ENCODE measurements around the gene RAB7A.
"Not testable (repeated sequence)": the region's sequence is repeated elsewhere in the genome, so short reads cannot be mapped to it uniquely, and the experiment has no call there.

RAB7A gene

DNA sequence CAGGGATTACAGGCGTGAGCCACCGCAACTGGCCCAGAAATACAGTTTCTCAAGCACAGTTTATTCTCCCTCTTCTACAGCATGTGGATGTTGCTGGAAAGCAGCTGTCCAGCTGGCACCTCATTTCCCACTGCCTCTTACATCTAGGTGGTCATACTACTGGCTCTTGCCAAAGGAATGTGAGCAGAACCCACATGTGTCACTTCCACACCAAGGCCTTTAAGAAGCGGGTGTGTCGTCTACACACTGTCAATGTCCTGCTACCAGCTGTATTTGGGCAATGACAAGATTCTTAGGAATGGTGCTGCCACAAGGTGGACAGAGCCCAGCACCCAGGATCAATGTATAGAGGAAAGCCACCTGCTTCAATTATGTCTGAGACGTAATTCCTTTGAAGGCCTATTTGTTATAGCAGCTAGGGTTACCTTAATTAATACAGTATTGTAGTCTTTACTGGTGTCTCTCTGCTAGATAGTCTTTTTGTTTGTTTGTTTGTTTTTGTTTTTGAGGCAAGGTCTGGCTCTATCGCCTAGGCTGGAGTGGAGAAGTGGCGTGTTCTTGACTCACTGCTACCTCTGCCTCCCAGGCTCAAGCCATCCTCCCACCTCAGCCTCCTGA lies 15.1 kb upstream of the RAB7A start:
- H3K27me3 ChIP-seq (ENCODE audit: control insufficient read depth, insufficient read depth, low read length, poor library complexity, severe bottlenecking): no peaks in the 10 kb centered on the region
- H3K27ac ChIP-seq (ENCODE audit: insufficient read depth, low read depth, low read length, poor library complexity, severe bottlenecking): no peak overlapping the region
- 97% methylated on average over 7 of the region's 7 CpGs for WGBS, 2 experiments
- no peaks in the 10 kb centered on the region for H3K4me1 ChIP-seq (ENCODE audit: control insufficient read depth, insufficient read depth, low read length)
- no peaks in the 10 kb centered on the region for H3K9me3 ChIP-seq (ENCODE audit: control insufficient read depth, low read length)
- H3K4me3 ChIP-seq (ENCODE audit: insufficient read depth, low read depth, low read length): no peak overlapping the region
- no peaks in the 10 kb centered on the region for H3K36me3 ChIP-seq (ENCODE audit: control insufficient read depth, insufficient read depth, low read length)

DNA sequence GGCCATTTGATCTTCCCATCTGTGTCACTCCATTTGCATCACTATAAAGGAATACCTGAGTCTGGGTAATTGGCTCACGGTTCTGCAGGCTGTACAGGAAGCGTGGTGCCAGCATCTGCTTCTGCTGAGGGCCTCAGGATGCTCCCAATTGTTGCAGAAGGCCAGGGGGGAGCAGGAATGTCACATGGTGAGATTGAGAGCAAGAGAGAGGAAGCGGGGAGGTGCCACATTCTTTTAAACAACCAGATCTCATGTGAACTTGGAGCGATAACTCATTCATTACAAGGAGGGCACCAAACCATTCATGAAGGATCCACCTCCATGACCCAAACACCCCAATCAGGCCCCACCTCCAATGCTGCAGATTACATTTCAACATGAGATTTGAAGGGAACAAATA lies 13.1 kb upstream of the RAB7A start:
- H3K4me1 ChIP-seq (ENCODE audit: control insufficient read depth, insufficient read depth, low read length): no peaks in the 10 kb centered on the region

DNA sequence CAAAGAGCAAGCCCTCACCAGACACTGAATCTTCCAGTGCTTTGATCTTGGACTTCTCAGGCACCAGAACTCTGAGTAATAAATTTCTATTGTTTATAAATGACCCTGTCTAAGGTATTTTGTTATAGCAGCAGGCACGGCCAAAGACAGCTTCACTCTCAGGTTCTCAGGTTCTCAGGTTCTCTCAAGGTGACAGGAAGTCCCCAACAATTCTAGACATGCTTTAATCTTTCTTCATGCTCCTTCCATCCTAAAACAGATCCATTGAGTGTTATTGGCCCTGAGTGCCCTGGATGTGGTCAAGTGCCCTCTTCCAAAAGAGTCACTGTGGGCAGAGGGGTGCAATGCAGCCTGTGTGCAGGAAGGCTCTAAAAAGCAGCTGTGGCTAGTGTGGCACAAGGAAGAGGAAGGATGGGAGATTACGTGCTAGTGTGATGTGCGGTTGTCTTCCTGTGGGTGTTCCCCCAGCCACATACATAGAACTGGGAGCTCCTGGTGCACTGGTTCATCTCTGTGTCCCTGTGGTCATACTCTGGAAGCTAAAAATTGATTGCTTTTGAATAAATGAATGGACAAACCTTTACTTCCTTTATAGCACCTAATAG lies 11.0 kb upstream of the RAB7A start:
- no peaks in the 10 kb centered on the region for H3K4me1 ChIP-seq (ENCODE audit: control insufficient read depth, insufficient read depth, low read length)
- 88 to 92% methylated on average over 3 of the region's 3 CpGs for WGBS, 2 experiments

More for the DNA sequence above, 13.1 kb upstream of the RAB7A start:
- Histone ChIP-seq H3K27me3 (ENCODE audit: control insufficient read depth, insufficient read depth, low read length, poor library complexity, severe bottlenecking) (no peaks in the 10 kb centered on the region), H3K27ac (ENCODE audit: insufficient read depth, low read depth, low read length, poor library complexity, severe bottlenecking) (no peak overlapping the region), H3K36me3 (ENCODE audit: control insufficient read depth, insufficient read depth, low read length) (no peaks in the 10 kb centered on the region), H3K9me3 (ENCODE audit: control insufficient read depth, low read length) (no peaks in the 10 kb centered on the region), H3K4me3 (ENCODE audit: insufficient read depth, low read depth, low read length) (no peak overlapping the region)
- 75 to 84% methylated on average over 4 of the region's 4 CpGs for WGBS, 2 experiments

DNA sequence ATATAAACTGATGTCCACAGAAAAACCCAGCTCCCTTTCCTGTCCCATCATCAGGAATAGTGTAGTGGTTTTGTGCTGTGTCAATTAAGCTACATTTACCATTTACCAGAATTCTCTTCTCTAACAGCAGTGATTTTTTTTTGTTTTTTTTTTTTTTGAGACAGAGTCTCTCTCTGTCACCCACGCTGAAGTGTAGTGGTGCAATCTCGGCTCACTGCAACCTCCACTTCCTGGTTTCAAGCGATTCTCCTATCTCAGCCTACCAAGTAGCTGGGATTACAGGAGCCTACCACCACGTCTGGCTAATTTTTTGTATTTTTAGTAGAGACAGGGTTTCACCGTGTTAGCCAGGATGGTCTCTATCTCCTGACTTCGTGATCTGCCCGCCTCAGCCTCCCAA lies 7.1 kb upstream of the RAB7A start:
- H3K9me3 ChIP-seq (ENCODE audit: control insufficient read depth, low read length); H3K4me1 ChIP-seq (ENCODE audit: control insufficient read depth, insufficient read depth, low read length); H3K36me3 ChIP-seq (ENCODE audit: control insufficient read depth, insufficient read depth, low read length); H3K4me3 ChIP-seq (ENCODE audit: insufficient read depth, low read depth, low read length); H3K27ac ChIP-seq (ENCODE audit: insufficient read depth, low read depth, low read length, poor library complexity, severe bottlenecking); H3K27me3 ChIP-seq (ENCODE audit: control insufficient read depth, insufficient read depth, low read length, poor library complexity, severe bottlenecking): not testable (repeated sequence)
- 94 to 95% methylated on average over 7 of the region's 7 CpGs for WGBS, 2 experiments

More for the DNA sequence above, 11.0 kb upstream of the RAB7A start:
- Histone ChIP-seq H3K27ac (ENCODE audit: insufficient read depth, low read depth, low read length, poor library complexity, severe bottlenecking) (no peak overlapping the region), H3K27me3 (ENCODE audit: control insufficient read depth, insufficient read depth, low read length, poor library complexity, severe bottlenecking) (no peaks in the 10 kb centered on the region), H3K4me3 (ENCODE audit: insufficient read depth, low read depth, low read length) (no peak overlapping the region), H3K36me3 (ENCODE audit: control insufficient read depth, insufficient read depth, low read length) (no peaks in the 10 kb centered on the region), H3K9me3 (ENCODE audit: control insufficient read depth, low read length) (no peaks in the 10 kb centered on the region)

DNA sequence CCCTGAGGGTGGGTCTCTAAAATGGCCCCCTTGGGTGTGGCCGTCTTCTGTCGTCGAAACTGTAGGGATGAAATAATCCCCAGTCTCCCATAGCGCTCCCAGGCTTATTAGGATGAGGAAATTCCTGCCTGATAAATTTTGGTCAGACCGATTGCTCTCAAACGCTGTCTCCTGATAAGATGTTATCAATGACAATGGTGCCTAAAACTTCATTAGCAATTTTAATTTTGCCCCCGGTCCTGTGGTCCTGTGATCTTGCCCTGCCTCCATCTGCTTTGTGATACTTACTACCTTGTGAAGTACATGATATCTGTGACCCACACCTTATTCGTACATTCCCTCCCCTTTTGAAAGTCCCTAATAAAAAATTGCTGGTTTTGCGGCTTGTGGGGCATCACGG lies 5.1 kb upstream of the RAB7A start:
- no peak overlapping the region for H3K27ac ChIP-seq (ENCODE audit: insufficient read depth, low read depth, low read length, poor library complexity, severe bottlenecking)
- no peaks in the 10 kb centered on the region for H3K36me3 ChIP-seq (ENCODE audit: control insufficient read depth, insufficient read depth, low read length)
- no peaks in the 10 kb centered on the region for H3K27me3 ChIP-seq (ENCODE audit: control insufficient read depth, insufficient read depth, low read length, poor library complexity, severe bottlenecking)
- WGBS, 2 experiments: 34 to 35% methylated on average over 10 of the region's 10 CpGs
- H3K9me3 ChIP-seq (ENCODE audit: control insufficient read depth, low read length): no peaks in the 10 kb centered on the region
- H3K4me3 ChIP-seq (ENCODE audit: insufficient read depth, low read depth, low read length): no peak overlapping the region
- no peaks in the 10 kb centered on the region for H3K4me1 ChIP-seq (ENCODE audit: control insufficient read depth, insufficient read depth, low read length)

DNA sequence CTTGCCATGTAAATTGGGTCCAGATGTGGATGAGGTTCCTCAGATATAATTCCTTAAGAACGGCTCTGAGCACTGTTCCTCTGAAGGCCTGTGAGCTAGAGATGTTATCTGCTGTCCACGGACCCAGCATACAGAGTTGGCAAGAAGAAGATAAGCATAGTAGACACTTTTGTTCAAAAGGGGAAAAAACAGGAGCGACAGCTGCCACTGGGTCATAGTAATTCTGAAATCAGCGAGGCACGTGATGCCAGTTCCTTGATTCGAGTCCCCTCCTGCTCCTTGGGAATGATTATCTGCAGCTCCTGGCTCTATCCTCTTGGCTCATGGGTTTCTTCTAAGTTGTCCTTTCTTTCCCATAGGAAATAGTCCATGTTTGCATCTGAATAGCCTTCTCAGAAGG lies 2.5 kb upstream of the RAB7A start:
- WGBS, 2 experiments: 85 to 90% methylated on average over 6 of the region's 6 CpGs
- Histone ChIP-seq H3K4me1 (ENCODE audit: control insufficient read depth, insufficient read depth, low read length) (peaks cover 8% of the 10 kb centered on the region), H3K9me3 (ENCODE audit: control insufficient read depth, low read length) (no peaks in the 10 kb centered on the region), H3K36me3 (ENCODE audit: control insufficient read depth, insufficient read depth, low read length) (no peaks in the 10 kb centered on the region), H3K4me3 (ENCODE audit: insufficient read depth, low read depth, low read length) (no peak overlapping the region), H3K27me3 (ENCODE audit: control insufficient read depth, insufficient read depth, low read length, poor library complexity, severe bottlenecking) (no peaks in the 10 kb centered on the region), H3K27ac (ENCODE audit: insufficient read depth, low read depth, low read length, poor library complexity, severe bottlenecking) (no peak overlapping the region)

DNA sequence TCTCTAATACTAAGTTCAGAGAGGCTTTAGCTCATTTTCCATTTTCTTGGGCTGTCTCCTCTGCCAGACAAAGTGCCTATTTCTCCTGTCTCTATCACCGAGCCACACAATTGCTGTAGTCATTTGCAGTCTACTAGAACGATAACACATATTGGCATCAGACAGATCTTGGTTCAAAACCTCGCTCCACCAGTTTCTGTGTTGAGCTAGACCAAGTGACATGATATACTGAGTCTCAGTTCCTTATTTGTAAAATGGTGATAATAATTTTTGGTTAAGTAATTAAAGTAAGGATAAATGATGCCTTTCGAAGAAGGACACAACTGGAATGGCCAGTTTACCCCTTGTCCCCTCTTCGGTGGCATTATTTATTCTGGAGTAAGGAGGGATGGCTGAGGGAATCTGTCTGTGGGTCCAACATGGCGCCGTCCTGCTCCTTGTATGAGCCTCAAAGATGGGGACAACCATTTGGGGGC lies 398 bp upstream of the RAB7A start:
- Histone ChIP-seq H3K36me3 (ENCODE audit: control insufficient read depth, insufficient read depth, low read length) (no peaks in the 10 kb centered on the region), H3K27ac (ENCODE audit: insufficient read depth, low read depth, low read length, poor library complexity, severe bottlenecking) (no peak overlapping the region), H3K4me3 (ENCODE audit: insufficient read depth, low read depth, low read length) (peak overlapping the region; percentile 98), H3K9me3 (ENCODE audit: control insufficient read depth, low read length) (no peaks in the 10 kb centered on the region), H3K4me1 (ENCODE audit: control insufficient read depth, insufficient read depth, low read length) (peaks cover 8% of the 10 kb centered on the region), H3K27me3 (ENCODE audit: control insufficient read depth, insufficient read depth, low read length, poor library complexity, severe bottlenecking) (no peaks in the 10 kb centered on the region)
- 57 to 58% methylated on average over 7 of the region's 7 CpGs for WGBS, 2 experiments

DNA sequence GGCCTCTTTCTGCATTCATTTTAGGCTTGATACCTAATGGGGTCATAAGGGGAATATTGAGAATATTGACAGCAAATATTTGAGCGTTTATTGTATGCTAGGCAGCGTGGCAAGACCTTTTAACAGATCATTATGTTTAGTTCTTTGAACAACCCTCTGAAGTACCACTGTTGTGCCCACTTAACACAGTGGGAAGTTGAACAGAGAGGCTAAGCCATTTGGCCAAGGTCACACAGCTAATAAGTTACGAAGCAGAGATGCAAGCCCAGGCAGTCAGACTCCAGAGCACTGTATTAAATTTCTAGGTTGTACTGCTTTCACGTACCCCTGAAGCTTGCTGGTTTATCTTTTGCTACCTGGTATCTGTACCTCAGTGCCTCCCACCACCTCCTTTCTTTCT lies 1.1 kb downstream of the RAB7A start:
- H3K9me3 ChIP-seq (ENCODE audit: control insufficient read depth, low read length): no peaks in the 10 kb centered on the region
- H3K27me3 ChIP-seq (ENCODE audit: control insufficient read depth, insufficient read depth, low read length, poor library complexity, severe bottlenecking): no peaks in the 10 kb centered on the region
- H3K27ac ChIP-seq (ENCODE audit: insufficient read depth, low read depth, low read length, poor library complexity, severe bottlenecking): no peak overlapping the region
- 43 to 47% methylated on average over 4 of the region's 4 CpGs for WGBS, 2 experiments
- peak overlapping the region; percentile 98 for H3K4me3 ChIP-seq (ENCODE audit: insufficient read depth, low read depth, low read length)
- peaks cover 8% of the 10 kb centered on the region for H3K4me1 ChIP-seq (ENCODE audit: control insufficient read depth, insufficient read depth, low read length)
- no peaks in the 10 kb centered on the region for H3K36me3 ChIP-seq (ENCODE audit: control insufficient read depth, insufficient read depth, low read length)

DNA sequence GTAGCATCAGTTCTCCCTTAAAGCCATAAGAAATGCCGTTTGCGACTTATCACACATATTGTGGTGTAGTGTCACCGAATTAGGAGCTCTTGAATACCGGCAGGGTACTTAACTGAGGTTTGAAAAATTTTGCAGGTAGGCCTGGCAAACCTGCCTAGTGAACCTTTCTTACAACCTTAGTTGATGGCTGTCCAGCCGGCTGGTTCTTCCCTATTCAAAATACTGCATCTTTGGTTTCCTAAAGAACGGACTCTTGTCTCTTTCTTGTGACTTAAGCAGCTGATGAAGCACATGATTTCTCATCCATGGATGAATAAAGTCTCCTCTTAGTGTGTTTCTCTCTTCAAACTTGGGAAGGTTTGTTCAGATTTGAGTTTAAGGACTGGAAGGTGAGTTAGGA lies 1.5 kb downstream of the RAB7A start:
- Histone ChIP-seq H3K4me3 (ENCODE audit: insufficient read depth, low read depth, low read length) (peak overlapping the region; percentile 98), H3K36me3 (ENCODE audit: control insufficient read depth, insufficient read depth, low read length) (no peaks in the 10 kb centered on the region), H3K27ac (ENCODE audit: insufficient read depth, low read depth, low read length, poor library complexity, severe bottlenecking) (no peak overlapping the region), H3K4me1 (ENCODE audit: control insufficient read depth, insufficient read depth, low read length) (peaks cover 8% of the 10 kb centered on the region), H3K27me3 (ENCODE audit: control insufficient read depth, insufficient read depth, low read length, poor library complexity, severe bottlenecking) (no peaks in the 10 kb centered on the region), H3K9me3 (ENCODE audit: control insufficient read depth, low read length) (no peaks in the 10 kb centered on the region)
- 60 to 64% methylated on average over 6 of the region's 6 CpGs for WGBS, 2 experiments

DNA sequence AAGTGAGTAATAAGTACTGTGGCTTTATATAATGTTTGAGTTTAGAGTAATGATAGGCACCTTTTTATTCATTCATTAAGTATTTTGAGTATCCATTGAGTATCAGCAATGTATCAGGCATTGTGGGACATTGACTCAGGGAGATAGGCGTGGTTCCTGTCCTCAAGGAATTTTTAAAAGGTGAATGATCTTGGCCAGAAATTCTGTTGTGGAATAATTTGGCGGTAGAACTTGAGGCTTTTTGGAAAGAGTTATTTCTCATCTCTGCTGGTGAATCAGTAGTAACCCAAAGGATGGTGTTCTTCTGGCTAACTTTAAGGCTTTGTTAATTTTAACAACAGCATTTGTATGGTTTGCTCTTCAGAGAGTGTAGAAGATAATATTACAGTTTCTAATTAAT lies 2.0 kb downstream of the RAB7A start:
- 90 to 93% methylated on average over 2 of the region's 2 CpGs for WGBS, 2 experiments
- Histone ChIP-seq H3K27me3 (ENCODE audit: control insufficient read depth, insufficient read depth, low read length, poor library complexity, severe bottlenecking) (no peaks in the 10 kb centered on the region), H3K4me1 (ENCODE audit: control insufficient read depth, insufficient read depth, low read length) (peaks cover 8% of the 10 kb centered on the region), H3K36me3 (ENCODE audit: control insufficient read depth, insufficient read depth, low read length) (no peaks in the 10 kb centered on the region), H3K9me3 (ENCODE audit: control insufficient read depth, low read length) (no peaks in the 10 kb centered on the region), H3K27ac (ENCODE audit: insufficient read depth, low read depth, low read length, poor library complexity, severe bottlenecking) (no peak overlapping the region), H3K4me3 (ENCODE audit: insufficient read depth, low read depth, low read length) (no peak overlapping the region)

Measured in ectodermal cell (in vitro differentiated cells).